SK-N-MC (cell line): ENCODE data around the gene SDK2.

Source experiments
- DNase-seq: peaks from one replicate; pipeline ENCODE4 v3.0.0-alpha.2; 2011; ENCODE audit warnings: low read depth, low spot score
- H3K27ac ChIP-seq: fragments of 200-600 bp; sonication (generic); 2 replicates; pipeline ENCODE4 v1.5.1; 2016; ENCODE audit warnings: mixed run types
- H3K36me3 ChIP-seq: fragments of 200-600 bp; sonication (generic); 2 replicates; pipeline ENCODE4 v1.6.1; 2017; ENCODE audit warnings: antibody characterized with exemption, low read length, mixed read lengths; ENCODE audit not compliant: insufficient read depth
- H3K4me3 ChIP-seq: fragments of 200-600 bp; sonication (generic); 2 replicates; pipeline ENCODE4 v1.5.1; 2016
- H3K9ac ChIP-seq: fragments of 200-600 bp; sonication (generic); 2 replicates; pipeline ENCODE4 v1.8.0; 2017; ENCODE audit warnings: mixed run types, mixed read lengths; ENCODE audit not compliant: insufficient read length
- H3K9me3 ChIP-seq: fragments of 200-600 bp; sonication (generic); 2 replicates; pipeline ENCODE4 v1.6.1; 2017; ENCODE audit warnings: low read depth, mild to moderate bottlenecking, antibody characterized with exemption, low read length, moderate library complexity, mixed read lengths
- EZH2 ChIP-seq: fragments of 200-600 bp; sonication (generic); IDR thresholded peaks from one replicate; pipeline ENCODE4 v1.6.1; 2017; ENCODE audit warnings: antibody characterized with exemption
- FOXP2 ChIP-seq: optimal IDR thresholded peaks from 2 replicates; pipeline ENCODE3; 2011; ENCODE audit warnings: mild to moderate bottlenecking, moderate library complexity; ENCODE audit not compliant: insufficient read depth; ENCODE audit errors: extremely low read length, control extremely low read depth
- POLR2AphosphoS5 ChIP-seq: IDR thresholded peaks from 2 replicates; pipeline ENCODE4 v1.6.1; 2012; ENCODE audit warnings: mild to moderate bottlenecking, low read depth, low read length, borderline replicate concordance

Gene SDK2

GRCh38 chr17:73297934-73298861, 346.0 kb downstream of the SDK2 start:
- TF ChIP-seq EZH2 (no peak), FOXP2 (no peak), POLR2AphosphoS5 (no peak)
- no peak for DNase-seq
- H3K27ac ChIP-seq, result no peak overlapping the region
- no peaks in the 10 kb centered on the region for H3K36me3 ChIP-seq
- H3K4me3 ChIP-seq, result no peak overlapping the region
- no peak overlapping the region for H3K9ac ChIP-seq
- H3K9me3 ChIP-seq, result no peaks in the 10 kb centered on the region

DNA sequence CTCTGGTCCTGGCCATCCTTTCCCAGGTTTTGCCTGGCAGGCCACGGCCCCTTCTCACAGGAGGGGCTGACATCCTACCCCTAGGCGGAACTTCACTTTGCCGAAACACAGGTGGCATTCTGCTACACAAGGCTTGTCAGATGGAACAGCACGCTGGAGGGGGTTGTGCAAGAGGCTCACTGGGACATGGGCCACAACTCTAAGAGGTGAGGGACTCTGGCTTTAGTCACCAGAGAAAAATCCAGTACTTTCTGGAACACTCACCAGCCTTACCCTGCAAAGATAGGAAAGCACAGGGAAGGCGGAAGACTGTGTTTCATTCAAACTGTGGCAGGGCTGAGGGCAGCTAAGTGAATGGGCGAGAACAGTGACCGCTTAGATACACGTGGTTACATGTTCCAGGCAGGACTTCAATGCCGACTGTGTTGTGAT, 350.7 kb downstream of the SDK2 start:
- no peak overlapping the region for H3K9ac ChIP-seq
- H3K4me3 ChIP-seq, result no peak overlapping the region
- H3K36me3 ChIP-seq, result no peaks in the 10 kb centered on the region
- DNase-seq, result no peak
- H3K9me3 ChIP-seq, result no peaks in the 10 kb centered on the region
- TF ChIP-seq POLR2AphosphoS5 (no peak), FOXP2 (no peak), EZH2 (no peak)
- no peak overlapping the region for H3K27ac ChIP-seq

DNA sequence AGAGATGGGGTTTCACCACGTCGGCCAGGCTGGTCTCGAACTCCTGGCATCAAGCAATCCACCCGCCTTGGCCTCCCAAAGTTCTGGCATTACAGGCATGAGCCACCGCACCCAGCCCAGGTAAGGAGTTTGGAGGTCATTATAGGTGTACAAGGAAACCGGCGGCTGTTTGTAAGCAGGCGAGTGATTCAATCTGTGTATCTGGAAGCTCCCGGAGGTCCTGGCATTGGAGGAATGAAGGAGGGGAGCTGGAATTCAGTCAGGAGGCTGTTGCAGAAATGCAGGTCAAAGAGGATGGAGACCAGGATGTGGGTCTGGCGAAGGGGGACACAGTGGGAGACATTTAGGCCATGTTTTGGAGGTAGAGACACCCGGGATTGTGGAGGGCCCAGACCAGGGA, 351.2 kb downstream of the SDK2 start:
- Histone ChIP-seq H3K9me3 (no peaks in the 10 kb centered on the region), H3K27ac (no peak overlapping the region), H3K4me3 (no peak overlapping the region), H3K36me3 (no peaks in the 10 kb centered on the region), H3K9ac (no peak overlapping the region)
- TF ChIP-seq POLR2AphosphoS5 (no peak), EZH2 (no peak), FOXP2 (no peak)
- no peak for DNase-seq

DNA sequence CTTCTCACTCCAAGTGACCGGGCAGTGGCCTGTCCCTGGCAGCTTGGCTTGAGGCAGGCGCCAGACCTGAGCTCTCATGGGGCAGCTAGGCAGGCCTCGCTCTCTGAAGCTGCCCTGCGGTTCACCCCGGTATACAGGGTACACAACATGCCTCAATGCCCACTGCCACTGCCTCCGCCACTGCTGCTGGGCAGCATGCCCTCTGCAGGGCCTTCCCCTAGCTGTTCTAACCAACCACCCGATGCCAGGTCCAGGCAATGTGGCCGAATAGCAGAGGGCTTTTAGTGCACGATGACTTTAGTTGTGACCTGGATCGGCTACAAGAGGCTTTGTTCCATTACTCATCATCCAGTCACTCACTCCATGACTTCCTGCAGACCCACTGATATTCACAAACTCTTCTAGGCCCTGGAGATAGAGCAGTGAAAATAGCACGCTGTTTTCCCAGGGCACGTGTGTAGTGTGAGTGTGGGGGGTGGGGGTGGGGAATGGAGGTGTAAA, 352.2 kb downstream of the SDK2 start:
- TF ChIP-seq FOXP2 (no peak), EZH2 (no peak), POLR2AphosphoS5 (no peak)
- no peaks in the 10 kb centered on the region for H3K36me3 ChIP-seq
- H3K9me3 ChIP-seq, result no peaks in the 10 kb centered on the region
- no peak overlapping the region for H3K9ac ChIP-seq
- H3K4me3 ChIP-seq, result no peak overlapping the region
- H3K27ac ChIP-seq, result no peak overlapping the region
- DNase-seq, result no peak

DNA sequence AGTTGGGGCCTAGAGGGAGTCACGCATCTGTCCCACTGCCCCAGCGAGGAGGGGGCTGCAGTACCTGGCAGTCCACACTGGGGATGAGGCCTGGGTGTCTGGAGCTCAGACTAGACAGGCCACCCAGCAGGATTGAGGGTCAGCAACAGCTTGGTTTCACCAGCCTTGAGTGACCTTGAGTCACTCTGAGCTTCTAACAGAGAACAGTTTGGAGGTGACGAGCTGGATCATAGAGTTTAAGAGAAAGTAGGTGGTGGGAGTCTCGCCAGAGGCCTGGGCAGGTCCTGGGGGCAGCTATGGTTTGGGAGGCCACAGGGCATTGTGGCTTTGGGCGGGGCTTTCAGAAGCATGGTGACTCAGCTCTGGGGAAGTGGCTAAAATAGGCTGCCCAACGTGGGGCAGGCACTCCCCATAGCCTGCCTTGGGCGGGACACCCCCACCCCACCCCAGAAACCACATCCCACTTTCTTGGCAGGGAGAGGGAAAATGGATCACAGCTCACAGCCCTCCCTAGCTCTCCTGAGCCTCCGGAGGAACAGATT, 352.9 kb downstream of the SDK2 start:
- no peak overlapping the region for H3K4me3 ChIP-seq
- no peak overlapping the region for H3K27ac ChIP-seq
- H3K36me3 ChIP-seq, result no peaks in the 10 kb centered on the region; the same call in 1 of the 2 replicates
- no peaks in the 10 kb centered on the region for H3K9me3 ChIP-seq
- H3K9ac ChIP-seq, result no peak overlapping the region
- no peak for DNase-seq
- TF ChIP-seq FOXP2, result no peak
- TF ChIP-seq EZH2, result no peak
- no peak for TF ChIP-seq POLR2AphosphoS5

GRCh38 chr17:73290399-73291259, 353.6 kb downstream of the SDK2 start:
- no peak for DNase-seq
- Histone ChIP-seq H3K9ac (no peak overlapping the region), H3K9me3 (no peaks in the 10 kb centered on the region), H3K27ac (no peak overlapping the region), H3K36me3 (no peaks in the 10 kb centered on the region; the same call in 1 of the 2 replicates), H3K4me3 (no peak overlapping the region)
- TF ChIP-seq POLR2AphosphoS5 (no peak), FOXP2 (no peak), EZH2 (no peak)

GRCh38 chr17:73289549-73290254, 354.5 kb downstream of the SDK2 start:
- Histone ChIP-seq H3K9me3 (no peaks in the 10 kb centered on the region), H3K27ac (no peak overlapping the region), H3K36me3 (no peaks in the 10 kb centered on the region; the same call in 1 of the 2 replicates), H3K4me3 (no peak overlapping the region), H3K9ac (no peak overlapping the region)
- TF ChIP-seq POLR2AphosphoS5, result no peak
- TF ChIP-seq FOXP2, result no peak
- no peak for TF ChIP-seq EZH2
- no peak for DNase-seq
